ENCODE data around the gene NXPE2. TPM values are rescaled to one million over a fixed set of nuclear protein-coding genes. Genes with fewer than 3 reads are reported as not detected.

Gene NXPE2
- total RNA-seq, 1 donor from 2014 or later: 0.22 TPM

- Histone ChIP-seq H3K4me1 (no peaks in the 10 kb centered on the region), H3K27me3 (ENCODE audit: low read depth) (peaks cover 11% of the 10 kb centered on the region), H3K4me3 (no peak overlapping the region), H3K27ac (replicated peaks) (no peak overlapping the region), H3K36me3 (no peaks in the 10 kb centered on the region), H3K9me3 (replicated peaks) (no peaks in the 10 kb centered on the region)
- DNase-seq: no peak
- no peak for TF ChIP-seq CTCF (IDR thresholded peaks at IDR 0.05; ENCODE audit: borderline replicate concordance)
- intact Hi-C loops (cut with micrococcal nuclease): no loop called here
Observed at GRCh38 chr11:114719562-114719961, 41.2 kb downstream of the NXPE2 start.

- H3K27ac ChIP-seq (replicated peaks): no peak overlapping the region
- H3K36me3 ChIP-seq: no peaks in the 10 kb centered on the region
- H3K4me1 ChIP-seq: no peaks in the 10 kb centered on the region
- no peak overlapping the region for H3K4me3 ChIP-seq
- no peak for DNase-seq
- H3K27me3 ChIP-seq (ENCODE audit: low read depth): peaks cover 18% of the 10 kb centered on the region
- intact Hi-C loops (cut with micrococcal nuclease): no loop called here
- H3K9me3 ChIP-seq (replicated peaks): no peaks in the 10 kb centered on the region
- no peak for TF ChIP-seq CTCF (IDR thresholded peaks at IDR 0.05; ENCODE audit: borderline replicate concordance)
Observed at GRCh38 chr11:114724916-114725524, 46.7 kb downstream of the NXPE2 start.

GRCh38 chr11:114725623-114726022 is 47.3 kb downstream of the NXPE2 start:
- no peak overlapping the region for H3K4me3 ChIP-seq
- no peak for DNase-seq
- H3K27ac ChIP-seq (replicated peaks): no peak overlapping the region
- peaks cover 18% of the 10 kb centered on the region for H3K27me3 ChIP-seq (ENCODE audit: low read depth)
- H3K36me3 ChIP-seq: no peaks in the 10 kb centered on the region
- no peaks in the 10 kb centered on the region for H3K9me3 ChIP-seq (replicated peaks)
- H3K4me1 ChIP-seq: no peaks in the 10 kb centered on the region
- intact Hi-C loops (cut with micrococcal nuclease): no loop called here
- TF ChIP-seq CTCF (IDR thresholded peaks at IDR 0.05; ENCODE audit: borderline replicate concordance): no peak

GRCh38 chr11:114736806-114737205 is 58.5 kb downstream of the NXPE2 start:
- no peak for DNase-seq
- Histone ChIP-seq H3K4me3 (no peak overlapping the region), H3K4me1 (no peaks in the 10 kb centered on the region), H3K27me3 (ENCODE audit: low read depth) (peaks cover 10% of the 10 kb centered on the region), H3K36me3 (no peaks in the 10 kb centered on the region), H3K27ac (replicated peaks) (no peak overlapping the region), H3K9me3 (replicated peaks) (peaks cover 14% of the 10 kb centered on the region)
- intact Hi-C loops (cut with micrococcal nuclease): no loop called here
- TF ChIP-seq CTCF (IDR thresholded peaks at IDR 0.05; ENCODE audit: borderline replicate concordance): no peak

GRCh38 chr11:114738954-114739353 is 60.6 kb downstream of the NXPE2 start:
- no peaks in the 10 kb centered on the region for H3K36me3 ChIP-seq
- H3K27me3 ChIP-seq (ENCODE audit: low read depth): peaks cover 10% of the 10 kb centered on the region
- H3K4me3 ChIP-seq: no peak overlapping the region
- peaks cover 20% of the 10 kb centered on the region for H3K9me3 ChIP-seq (replicated peaks)
- no peak overlapping the region for H3K27ac ChIP-seq (replicated peaks)
- H3K4me1 ChIP-seq: no peaks in the 10 kb centered on the region
- intact Hi-C loops (cut with micrococcal nuclease): no loop called here
- TF ChIP-seq CTCF (IDR thresholded peaks at IDR 0.05; ENCODE audit: borderline replicate concordance): peak; percentile 77
- DNase-seq: no peak

Measured in left ventricle myocardium inferior (tissue), 1 donor.